Tibial nerve (tissue), 3 donors: ENCODE data around the gene DLGAP3.

ENCODE experiments used
- POLR2A ChIP-seq, 2 donors: fragments of 450-650 bp; IDR thresholded peaks; one replicate each; pipeline ENCODE4 v1.6.1; 2017; ENCODE audit warnings: antibody characterized with exemption in 2 of 2, mild to moderate bottlenecking in 2 of 2, moderate library complexity in 2 of 2
- TF ChIP-seq, protein P1 (sequence below), 5 experiments: fragments of 200-600 bp in 3 of 5; fragments of 450-650 bp in 2 of 5; sonication (generic) in 3 of 5; IDR thresholded peaks; one replicate each; pipeline ENCODE4 v1.5.1; 2016 to 2019; ENCODE audit warnings: antibody characterized with exemption in 5 of 5, mild to moderate bottlenecking in 3 of 5, moderate library complexity in 2 of 5

DNA sequence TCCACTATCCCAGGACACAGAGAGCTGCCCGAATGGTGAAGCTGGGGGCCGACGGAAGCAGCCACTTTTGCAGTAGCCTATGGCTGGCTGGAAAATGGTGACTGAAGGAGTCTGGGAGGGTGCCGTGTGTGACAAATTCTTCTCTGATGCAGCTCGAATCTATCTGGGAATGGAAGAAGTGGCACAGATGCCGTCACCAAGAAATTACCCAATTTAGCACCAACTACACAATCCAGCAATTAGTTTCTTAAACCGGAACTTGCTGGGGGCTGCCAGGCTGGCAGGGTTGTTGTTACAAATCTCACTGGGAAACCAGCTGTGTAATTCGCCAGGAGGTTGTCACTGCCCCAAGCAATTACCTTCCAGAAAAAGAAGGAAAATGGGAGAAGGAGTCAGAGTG, 18.0 kb downstream of the DLGAP3 start:
- TF ChIP-seq POLR2A (IDR thresholded peaks at IDR 0.05), result no peak
- TF ChIP-seq, protein P1, sequence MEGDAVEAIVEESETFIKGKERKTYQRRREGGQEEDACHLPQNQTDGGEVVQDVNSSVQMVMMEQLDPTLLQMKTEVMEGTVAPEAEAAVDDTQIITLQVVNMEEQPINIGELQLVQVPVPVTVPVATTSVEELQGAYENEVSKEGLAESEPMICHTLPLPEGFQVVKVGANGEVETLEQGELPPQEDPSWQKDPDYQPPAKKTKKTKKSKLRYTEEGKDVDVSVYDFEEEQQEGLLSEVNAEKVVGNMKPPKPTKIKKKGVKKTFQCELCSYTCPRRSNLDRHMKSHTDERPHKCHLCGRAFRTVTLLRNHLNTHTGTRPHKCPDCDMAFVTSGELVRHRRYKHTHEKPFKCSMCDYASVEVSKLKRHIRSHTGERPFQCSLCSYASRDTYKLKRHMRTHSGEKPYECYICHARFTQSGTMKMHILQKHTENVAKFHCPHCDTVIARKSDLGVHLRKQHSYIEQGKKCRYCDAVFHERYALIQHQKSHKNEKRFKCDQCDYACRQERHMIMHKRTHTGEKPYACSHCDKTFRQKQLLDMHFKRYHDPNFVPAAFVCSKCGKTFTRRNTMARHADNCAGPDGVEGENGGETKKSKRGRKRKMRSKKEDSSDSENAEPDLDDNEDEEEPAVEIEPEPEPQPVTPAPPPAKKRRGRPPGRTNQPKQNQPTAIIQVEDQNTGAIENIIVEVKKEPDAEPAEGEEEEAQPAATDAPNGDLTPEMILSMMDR (IDR thresholded peaks at IDR 0.05), result no peak
